Measurements from ENCODE around the gene RBP4.

Gene RBP4

GRCh38 chr10:93598157-93598556 is 2.9 kb downstream of the RBP4 start:
- no peak for TF ChIP-seq FOXK2 (IDR thresholded peaks at IDR 0.05)
- no peak for TF ChIP-seq L3MBTL2 (conservative IDR thresholded peaks at IDR 0.05)
- no peak for TF ChIP-seq CTBP1 (IDR thresholded peaks at IDR 0.05; ENCODE audit: borderline replicate concordance)
- TF ChIP-seq BHLHE40 (IDR thresholded peaks at IDR 0.05; ENCODE audit: borderline replicate concordance): no peak
- TF ChIP-seq SP1 (IDR thresholded peaks at IDR 0.05): no peak
- no peak for TF ChIP-seq FOXA1 (IDR thresholded peaks at IDR 0.05)
- TF ChIP-seq TARDBP (IDR thresholded peaks at IDR 0.05): no peak
- no peak for TF ChIP-seq FOXM1 (IDR thresholded peaks at IDR 0.05; ENCODE audit: borderline replicate concordance)
- no peak for TF ChIP-seq ELF4 (IDR thresholded peaks at IDR 0.05)
- TF ChIP-seq, protein P1, sequence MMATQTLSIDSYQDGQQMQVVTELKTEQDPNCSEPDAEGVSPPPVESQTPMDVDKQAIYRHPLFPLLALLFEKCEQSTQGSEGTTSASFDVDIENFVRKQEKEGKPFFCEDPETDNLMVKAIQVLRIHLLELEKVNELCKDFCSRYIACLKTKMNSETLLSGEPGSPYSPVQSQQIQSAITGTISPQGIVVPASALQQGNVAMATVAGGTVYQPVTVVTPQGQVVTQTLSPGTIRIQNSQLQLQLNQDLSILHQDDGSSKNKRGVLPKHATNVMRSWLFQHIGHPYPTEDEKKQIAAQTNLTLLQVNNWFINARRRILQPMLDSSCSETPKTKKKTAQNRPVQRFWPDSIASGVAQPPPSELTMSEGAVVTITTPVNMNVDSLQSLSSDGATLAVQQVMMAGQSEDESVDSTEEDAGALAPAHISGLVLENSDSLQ (IDR thresholded peaks at IDR 0.05): no peak
- no peak for TF ChIP-seq LEF1 (IDR thresholded peaks at IDR 0.05; ENCODE audit: borderline replicate concordance)
- POLR2A ChIA-PET: no interaction called here

GRCh38 chr10:93597075-93597599 is 3.9 kb downstream of the RBP4 start:
- no peak for DNase-seq (ENCODE audit: extremely low spot score)
- TF ChIP-seq, protein P1 (IDR thresholded peaks at IDR 0.05): no peak
- TF ChIP-seq HDGF (IDR thresholded peaks at IDR 0.05; ENCODE audit: borderline replicate concordance): no peak
- no peak for TF ChIP-seq ELF4 (IDR thresholded peaks at IDR 0.05)
- TF ChIP-seq FOXK2 (IDR thresholded peaks at IDR 0.05): no peak
- TF ChIP-seq FOXM1 (IDR thresholded peaks at IDR 0.05; ENCODE audit: borderline replicate concordance): no peak
- no peak for TF ChIP-seq TARDBP (IDR thresholded peaks at IDR 0.05)
- TF ChIP-seq SUZ12 (IDR thresholded peaks at IDR 0.05): no peak
- TF ChIP-seq NFRKB (IDR thresholded peaks at IDR 0.05): no peak
- TF ChIP-seq FOXA1 (IDR thresholded peaks at IDR 0.05): no peak
- TF ChIP-seq ARNT (IDR thresholded peaks at IDR 0.05): no peak
- TF ChIP-seq ZNF384 (IDR thresholded peaks at IDR 0.05): no peak
- TF ChIP-seq L3MBTL2 (conservative IDR thresholded peaks at IDR 0.05): no peak
- TF ChIP-seq LEF1 (IDR thresholded peaks at IDR 0.05; ENCODE audit: borderline replicate concordance): no peak
- TF ChIP-seq SP1 (IDR thresholded peaks at IDR 0.05): no peak
- no peak for TF ChIP-seq CTBP1 (IDR thresholded peaks at IDR 0.05; ENCODE audit: borderline replicate concordance)
- ChIA-PET POLR2A (no interaction called here), CTCF (interaction anchor here (0.6 kb wide), 1 partner anchor 85 kb away, joined by 3 read pairs; no protein-coding TSS in a partner anchor)

More at GRCh38 chr10:93598157-93598556, 2.9 kb downstream of the RBP4 start:
- no peak for DNase-seq (ENCODE audit: extremely low spot score)
- CTCF ChIA-PET: no interaction called here

DNA sequence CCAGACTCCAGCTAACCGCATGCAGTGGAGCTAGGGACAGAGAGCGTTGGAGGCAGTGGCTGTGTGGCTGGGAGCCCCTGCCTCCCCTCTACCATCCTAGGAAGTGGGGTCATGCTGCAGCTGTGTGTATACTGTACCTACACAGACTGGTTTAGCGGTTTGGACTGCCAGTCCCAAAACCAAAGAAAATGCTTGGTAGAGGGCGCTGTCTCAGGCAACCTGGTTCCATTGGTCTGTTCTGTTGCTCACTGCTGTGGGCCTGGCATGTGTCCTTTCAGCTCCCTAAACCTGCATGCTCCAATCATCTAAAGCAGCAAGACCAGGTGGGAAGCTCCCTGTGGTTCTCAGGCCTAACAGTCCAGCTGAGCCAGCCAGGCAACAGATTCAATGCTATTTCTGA is 4.5 kb downstream of the RBP4 start:
- no peak for DNase-seq (ENCODE audit: extremely low spot score)
- ChIA-PET POLR2A (no interaction called here), CTCF (interaction anchor here (0.6 kb wide), 1 partner anchor 86 kb away, joined by 3 read pairs; no protein-coding TSS in a partner anchor)
- no peak for TF ChIP-seq ZNF384 (IDR thresholded peaks at IDR 0.05)
- TF ChIP-seq L3MBTL2 (conservative IDR thresholded peaks at IDR 0.05): no peak
- TF ChIP-seq LEF1 (IDR thresholded peaks at IDR 0.05; ENCODE audit: borderline replicate concordance): no peak
- no peak for TF ChIP-seq NFRKB (IDR thresholded peaks at IDR 0.05)
- no peak for TF ChIP-seq TARDBP (IDR thresholded peaks at IDR 0.05)
- no peak for TF ChIP-seq FOXK2 (IDR thresholded peaks at IDR 0.05)

GRCh38 chr10:93595378-93596161 is 5.5 kb downstream of the RBP4 start:
- ChIA-PET POLR2A (no interaction called here), CTCF (no interaction called here)
- no peak for DNase-seq (ENCODE audit: extremely low spot score)

DNA sequence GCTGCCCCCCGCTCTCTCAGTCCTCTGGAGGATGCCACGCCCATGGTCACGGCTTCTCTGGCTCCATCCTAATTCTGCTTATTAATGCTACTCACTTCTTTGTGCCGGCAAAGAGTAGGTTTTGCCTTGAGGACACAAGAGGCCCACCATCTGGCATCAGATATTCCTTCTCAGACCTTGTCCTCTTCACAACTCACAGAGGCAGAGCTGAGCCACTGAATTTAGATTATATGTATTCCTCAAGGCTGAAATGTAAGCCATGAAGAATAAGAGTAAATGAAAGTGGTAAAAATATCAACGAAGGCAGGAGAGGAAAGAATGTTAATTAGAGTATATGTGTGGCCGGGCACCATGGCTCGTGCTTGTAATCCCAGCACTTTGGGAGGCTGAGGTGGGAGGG is 6.5 kb downstream of the RBP4 start:
- ChIA-PET CTCF (no interaction called here), POLR2A (no interaction called here)
- no peak for DNase-seq (ENCODE audit: extremely low spot score)
- TF ChIP-seq NFRKB (IDR thresholded peaks at IDR 0.05) (no peak), SUZ12 (IDR thresholded peaks at IDR 0.05) (no peak), FOXK2 (IDR thresholded peaks at IDR 0.05) (no peak), HDGF (IDR thresholded peaks at IDR 0.05; ENCODE audit: borderline replicate concordance) (no peak), SP1 (IDR thresholded peaks at IDR 0.05) (no peak)
- TF ChIP-seq, protein P1 (IDR thresholded peaks at IDR 0.05): no peak

More at GRCh38 chr10:93595378-93596161, 5.5 kb downstream of the RBP4 start:
- TF ChIP-seq ARNT (IDR thresholded peaks at IDR 0.05) (no peak), BHLHE40 (IDR thresholded peaks at IDR 0.05; ENCODE audit: borderline replicate concordance) (no peak), SUZ12 (IDR thresholded peaks at IDR 0.05) (no peak), LEF1 (IDR thresholded peaks at IDR 0.05; ENCODE audit: borderline replicate concordance) (no peak), SP1 (IDR thresholded peaks at IDR 0.05) (no peak), ZNF384 (IDR thresholded peaks at IDR 0.05) (no peak), TARDBP (IDR thresholded peaks at IDR 0.05) (no peak), L3MBTL2 (conservative IDR thresholded peaks at IDR 0.05) (no peak), FOXA1 (IDR thresholded peaks at IDR 0.05) (no peak), CTBP1 (IDR thresholded peaks at IDR 0.05; ENCODE audit: borderline replicate concordance) (no peak), HDGF (IDR thresholded peaks at IDR 0.05; ENCODE audit: borderline replicate concordance) (no peak)

DNA sequence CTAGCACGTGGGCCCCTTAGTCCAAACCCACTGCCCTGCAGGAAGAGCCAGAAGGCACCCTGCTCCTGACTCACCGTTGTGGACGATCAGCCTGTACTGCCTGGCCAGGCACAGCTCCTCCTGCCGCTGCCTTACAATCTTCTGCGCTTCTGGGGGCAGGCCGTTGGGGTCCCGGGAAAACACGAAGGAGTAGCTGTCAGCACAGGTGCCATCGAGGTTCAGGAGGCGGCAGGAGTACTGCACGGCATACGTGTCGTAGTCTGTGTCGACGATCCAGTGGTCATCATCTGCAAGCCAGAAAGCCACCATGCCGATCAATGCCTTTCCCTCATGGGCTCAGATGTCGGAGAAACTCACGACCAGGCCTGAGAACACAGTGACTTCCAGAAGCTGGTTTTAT is 7.3 kb downstream of the RBP4 start:
- TF ChIP-seq HDGF (IDR thresholded peaks at IDR 0.05; ENCODE audit: borderline replicate concordance) (no peak), ARNT (IDR thresholded peaks at IDR 0.05) (no peak), CTBP1 (IDR thresholded peaks at IDR 0.05; ENCODE audit: borderline replicate concordance) (no peak), SP1 (IDR thresholded peaks at IDR 0.05) (no peak), LEF1 (IDR thresholded peaks at IDR 0.05; ENCODE audit: borderline replicate concordance) (no peak), FOXM1 (IDR thresholded peaks at IDR 0.05; ENCODE audit: borderline replicate concordance) (no peak), BHLHE40 (IDR thresholded peaks at IDR 0.05; ENCODE audit: borderline replicate concordance) (no peak), ELF4 (IDR thresholded peaks at IDR 0.05) (no peak), TARDBP (IDR thresholded peaks at IDR 0.05) (no peak), FOXK2 (IDR thresholded peaks at IDR 0.05) (no peak), FOXA1 (IDR thresholded peaks at IDR 0.05) (no peak), L3MBTL2 (conservative IDR thresholded peaks at IDR 0.05) (no peak), ZNF384 (IDR thresholded peaks at IDR 0.05) (no peak), NFRKB (IDR thresholded peaks at IDR 0.05) (no peak), SUZ12 (IDR thresholded peaks at IDR 0.05) (no peak)
- TF ChIP-seq, protein P1 (IDR thresholded peaks at IDR 0.05): no peak
- POLR2A ChIA-PET: no interaction called here
- DNase-seq (ENCODE audit: extremely low spot score): no peak
- CTCF ChIA-PET: no interaction called here

All from HEK293T (cell line).